Small intestine (tissue), 7 donors: ENCODE results near the gene ACOT11. TPM values are rescaled to one million over a fixed set of nuclear protein-coding genes. Genes with fewer than 3 reads are reported as not detected.
"Not testable (repeated sequence)": the region's sequence is repeated elsewhere in the genome, so short reads cannot be mapped to it uniquely, and the experiment has no call there.

Experiments
- DNase-seq, 2 donors: peaks; one replicate each; pipeline versions ENCODE4 v3.0.0 to v3.0.0-alpha.2; 2013
- FAIRE-seq: peaks from 2 replicates; lab custom pipeline; 2012; peaks lifted over from hg19 to GRCh38; lab: Jason Lieb, UNC
- H3K27ac ChIP-seq, 3 donors: one replicate each; pipeline ENCODE4 v1.5.1; 2013; ENCODE audit warnings: low read length in 2 of 3, mild to moderate bottlenecking in 2 of 3, control low read depth in 1 of 3, inconsistent platforms in 1 of 3, low read depth in 1 of 3, moderate library complexity in 1 of 3
- H3K27me3 ChIP-seq, 3 donors: one replicate each; pipeline ENCODE4 v1.6.1; 2013; ENCODE audit warnings: low read length in 3 of 3, inconsistent platforms in 1 of 3; ENCODE audit not compliant: control insufficient read depth in 3 of 3, insufficient read depth in 3 of 3
- H3K36me3 ChIP-seq, 3 donors: one replicate each; pipeline ENCODE4 v1.6.1; 2013; ENCODE audit warnings: low read length in 3 of 3, inconsistent platforms in 1 of 3, low read depth in 1 of 3, mild to moderate bottlenecking in 1 of 3, moderate library complexity in 1 of 3; ENCODE audit not compliant: control insufficient read depth in 3 of 3, insufficient read depth in 2 of 3
- H3K4me1 ChIP-seq, 3 donors: one replicate each; pipeline ENCODE4 v1.6.1; 2013; ENCODE audit warnings: low read length in 2 of 3, inconsistent platforms in 1 of 3, low read depth in 1 of 3, mild to moderate bottlenecking in 1 of 3, moderate library complexity in 1 of 3; ENCODE audit not compliant: control insufficient read depth in 3 of 3, insufficient read depth in 2 of 3
- H3K4me3 ChIP-seq, 3 donors: one replicate each; pipeline ENCODE4 v1.5.1; 2013; ENCODE audit warnings: low read length in 3 of 3, control low read depth in 1 of 3, inconsistent platforms in 1 of 3, low read depth in 1 of 3, mild to moderate bottlenecking in 1 of 3, moderate library complexity in 1 of 3
- H3K9me3 ChIP-seq, 2 donors: one replicate each; pipeline ENCODE4 v1.6.1; 2013; ENCODE audit warnings: low read depth in 1 of 2, low read length in 1 of 2; ENCODE audit not compliant: control insufficient read depth in 2 of 2, insufficient read depth in 1 of 2
- WGBS, 3 donors: extraction: QIAGEN DNeasy Blood & Tissue Kit; methylation state at CpG; one replicate each; pipeline ENCODE4 v1.1.7; 2013; 5-methylcytosine and 5-hydroxymethylcytosine counted together
- polyA plus RNA-seq, 4 donors: library from polyadenylated mRNA; stranded (reverse) in 3 of 4; unstranded in 1 of 4; fragments of 200-250 nt in 3 of 4; fragments of 120-200 nt in 1 of 4; gene quantifications; one replicate each; pipeline versions ENCODE4 v1.2.1 to v1.2.3, GENCODE V29; 2013
- donor health status: healthy with polysubstance abuse.
- donor health status: control.
- donor health status: control.
- donor health status: Bipolar disorder and iron deficiency.
- donor health status: healthy.

The ACOT11 gene
- polyA plus RNA-seq, 4 donors, result 30.4 to 101 (median 46.4) TPM

DNA sequence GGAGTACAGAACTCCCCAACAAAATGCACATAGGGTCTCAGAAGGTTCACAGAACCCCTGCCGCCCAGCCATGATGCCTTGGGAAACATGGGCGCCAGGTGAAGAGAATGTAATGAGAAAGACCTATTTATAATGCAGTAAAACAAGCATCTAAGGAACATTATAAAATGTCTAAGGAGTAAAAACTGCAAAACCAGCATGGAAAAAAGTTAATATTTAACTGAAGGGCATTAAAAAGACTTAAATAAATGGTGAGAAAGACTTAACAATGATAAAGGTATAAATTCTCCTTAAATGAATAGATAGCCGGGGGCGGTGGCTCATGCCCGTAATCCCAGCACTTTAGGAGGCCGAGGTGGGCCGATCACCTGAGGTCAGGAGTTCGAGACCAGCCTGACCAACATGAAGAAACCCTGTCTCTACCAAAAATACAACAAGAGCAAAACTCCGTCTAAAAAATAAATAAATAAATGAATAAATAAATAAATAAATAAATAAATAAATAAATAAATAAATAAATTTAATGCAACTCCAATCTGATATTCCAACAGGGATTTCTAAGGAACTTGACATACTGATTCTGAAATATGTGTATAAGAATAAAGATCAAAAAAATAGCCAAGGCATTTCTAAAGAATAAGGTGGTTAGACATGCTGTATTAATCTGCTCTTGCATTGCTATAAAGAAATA lies 27.3 kb upstream of the ACOT11 start:
- H3K4me3 ChIP-seq, result no peak overlapping the region

DNA sequence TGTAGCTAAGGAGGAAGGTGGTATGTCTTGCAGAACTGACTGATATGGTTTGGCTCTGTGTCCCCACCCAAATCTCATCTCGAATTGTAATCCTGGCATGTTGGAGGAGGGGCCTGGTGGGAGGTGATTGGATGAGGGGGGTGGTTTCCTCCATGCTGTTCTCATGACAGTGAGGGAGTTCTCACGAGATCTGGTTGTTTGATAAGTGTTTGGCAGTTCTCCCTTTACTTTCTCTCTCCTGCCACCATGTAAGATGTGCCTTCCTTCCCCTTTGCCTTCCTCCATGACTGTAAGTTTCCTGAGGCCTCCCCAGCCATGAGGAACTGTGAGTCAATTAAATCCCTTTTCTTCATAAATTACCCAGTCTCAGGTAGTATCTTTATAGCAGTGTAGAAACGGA lies 21.5 kb upstream of the ACOT11 start:
- not testable (repeated sequence) for DNase-seq, FAIRE-seq, H3K36me3 ChIP-seq, H3K27ac ChIP-seq, H3K4me1 ChIP-seq, H3K9me3 ChIP-seq, H3K4me3 ChIP-seq, H3K27me3 ChIP-seq
- WGBS, 3 donors, result 78 to 81% (median 81%) methylated on average over 3 of the region's 3 CpGs

More for the DNA sequence above, 27.3 kb upstream of the ACOT11 start:
- 23 to 59% (median 45%) methylated on average over 9 of the region's 9 CpGs for whole genome bisulfite sequencing, 3 donors
- no peaks in the 10 kb centered on the region for H3K9me3 ChIP-seq
- H3K27me3 ChIP-seq, result no peaks in the 10 kb centered on the region
- no peak for DNase-seq
- no peaks in the 10 kb centered on the region for H3K36me3 ChIP-seq
- H3K4me1 ChIP-seq, result peaks cover 0 to 3% (median 0%) of the 10 kb centered on the region in 3 donors
- FAIRE-seq, result no peak
- peak overlapping the region in 1 of 3 donors; percentile 0 for H3K27ac ChIP-seq

- FAIRE-seq (no peak), DNase-seq (no peak)
- no peaks in the 10 kb centered on the region for H3K36me3 ChIP-seq
- no peaks in the 10 kb centered on the region for H3K27me3 ChIP-seq
- WGBS, 3 donors, result 81 to 86% (median 85%) methylated on average over 1 of the region's 1 CpG
- no peak overlapping the region for H3K27ac ChIP-seq
- no peaks in the 10 kb centered on the region for H3K9me3 ChIP-seq
- no peaks in the 10 kb centered on the region for H3K4me1 ChIP-seq
- H3K4me3 ChIP-seq, result no peak overlapping the region
Measured at GRCh38 chr1:54528613-54529012, 19.4 kb upstream of the ACOT11 start.

GRCh38 chr1:54532033-54532432 lies 16.0 kb upstream of the ACOT11 start:
- H3K9me3 ChIP-seq, result no peaks in the 10 kb centered on the region
- no peaks in the 10 kb centered on the region for H3K27me3 ChIP-seq
- no peak overlapping the region for H3K27ac ChIP-seq
- H3K4me3 ChIP-seq, result no peak overlapping the region
- no peak for FAIRE-seq
- WGBS, 3 donors, result 98 to 99% (median 98%) methylated on average over 2 of the region's 2 CpGs
- no peaks in the 10 kb centered on the region for H3K36me3 ChIP-seq
- H3K4me1 ChIP-seq, result no peaks in the 10 kb centered on the region
- DNase-seq, result no peak

DNA sequence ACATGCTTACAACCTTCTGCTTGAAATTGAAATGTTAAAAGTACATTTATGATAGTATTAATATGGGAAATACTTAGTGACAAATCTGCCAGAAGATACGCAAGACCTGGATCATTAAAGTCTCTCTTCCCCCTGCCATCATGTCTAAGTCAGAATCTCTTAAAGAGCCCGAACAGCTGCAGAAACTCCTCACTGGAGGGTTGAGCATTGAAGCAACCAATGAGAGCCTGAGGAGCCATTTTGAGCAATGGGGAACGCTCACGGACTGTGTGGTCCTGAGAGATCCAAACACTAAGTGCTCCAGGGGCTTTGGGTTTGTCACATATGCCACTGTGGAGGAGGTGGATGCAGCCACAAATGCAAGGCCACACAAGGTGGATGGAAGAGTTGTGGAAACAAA lies 11.4 kb upstream of the ACOT11 start:
- not testable (repeated sequence) for H3K9me3 ChIP-seq, H3K27me3 ChIP-seq, H3K4me1 ChIP-seq, FAIRE-seq, H3K36me3 ChIP-seq, H3K27ac ChIP-seq, DNase-seq, H3K4me3 ChIP-seq
- 84 to 95% (median 89%) methylated on average over 4 of the region's 4 CpGs for WGBS, 3 donors

DNA sequence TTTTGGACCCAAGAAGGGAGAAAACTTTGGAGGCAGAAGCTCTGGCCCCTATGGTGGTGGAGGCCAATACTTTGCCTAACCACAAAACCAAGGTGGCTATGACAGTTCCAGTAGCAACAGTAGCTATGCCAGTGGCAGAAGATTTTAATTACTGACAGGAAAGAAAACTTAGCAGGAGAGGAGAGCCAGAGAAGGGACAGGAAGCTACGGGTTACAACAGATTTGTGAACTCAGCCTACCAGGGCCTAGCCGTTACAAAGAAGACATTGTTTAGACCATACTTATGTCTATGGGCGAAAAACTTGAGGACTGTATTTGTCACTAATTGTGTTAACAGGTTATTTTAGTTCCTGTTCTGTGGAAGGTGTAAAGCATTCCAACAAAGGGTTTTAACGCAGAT lies 10.4 kb upstream of the ACOT11 start:
- Histone ChIP-seq H3K4me3 (no peak overlapping the region), H3K27ac (no peak overlapping the region), H3K9me3 (no peaks in the 10 kb centered on the region), H3K4me1 (peaks cover 0 to 8% (median 3%) of the 10 kb centered on the region in 3 donors), H3K27me3 (no peaks in the 10 kb centered on the region), H3K36me3 (no peaks in the 10 kb centered on the region)
- FAIRE-seq (no peak), DNase-seq (no peak)
- WGBS, 3 donors, result 60 to 88% (median 62%) methylated on average over 4 of the region's 4 CpGs

DNA sequence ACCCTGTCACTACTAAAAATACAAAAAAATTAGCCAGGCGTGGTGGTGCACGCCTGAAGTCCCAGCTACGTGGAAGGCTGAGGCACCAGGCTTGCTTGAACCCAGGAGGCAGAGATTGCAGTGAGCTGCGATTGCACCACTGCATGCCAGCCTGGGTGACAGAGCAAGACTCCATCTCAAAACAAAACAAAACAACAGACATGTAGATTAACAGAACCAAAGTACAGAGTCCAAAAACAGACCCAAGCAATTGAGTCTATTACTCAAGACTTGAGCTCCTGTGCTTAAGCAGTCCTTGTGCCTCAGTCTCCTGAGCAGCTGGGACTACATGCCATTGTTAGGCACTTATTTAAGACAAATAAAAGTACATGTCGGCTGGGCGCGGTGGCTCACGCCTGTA lies 9.5 kb upstream of the ACOT11 start:
- Histone ChIP-seq H3K36me3 (no peaks in the 10 kb centered on the region), H3K4me1 (peaks cover 0 to 17% (median 3%) of the 10 kb centered on the region in 3 donors), H3K27ac (no peak overlapping the region), H3K27me3 (no peaks in the 10 kb centered on the region), H3K4me3 (no peak overlapping the region), H3K9me3 (no peaks in the 10 kb centered on the region)
- FAIRE-seq (no peak), DNase-seq (peak; percentile 32 to 69)
- WGBS, 3 donors, result 70 to 79% (median 72%) methylated on average over 8 of the region's 8 CpGs

GRCh38 chr1:54540582-54541295 lies 7.3 kb upstream of the ACOT11 start:
- Histone ChIP-seq H3K27me3 (no peaks in the 10 kb centered on the region), H3K4me3 (no peak overlapping the region), H3K9me3 (no peaks in the 10 kb centered on the region), H3K36me3 (no peaks in the 10 kb centered on the region), H3K27ac (no peak overlapping the region), H3K4me1 (peaks cover 0 to 19% (median 3%) of the 10 kb centered on the region in 3 donors)
- DNase-seq, result no peak
- 88 to 91% (median 90%) methylated on average over 10 of the region's 10 CpGs for WGBS, 3 donors
- FAIRE-seq, result no peak
